Posterior cingulate gyrus (tissue), 11 donors: Measurements from ENCODE around the gene SPSB2.

Experiments
- DNase-seq, 10 donors: peaks; one replicate each; pipeline versions ENCODE4 v3.0.0 to v3.0.0-alpha.2; 2020 to 2021; ENCODE audit warnings: mixed read lengths in 3 of 10
- intact Hi-C: fragments of 100-400 bp; cut with DNase I; formaldehyde crosslinking; loops from one replicate; pipeline ENCODE4 v1.15.1; 2023

Gene SPSB2

GRCh38 chr12:6824901-6825381, 48.2 kb downstream of the SPSB2 start:
- intact Hi-C loops: loop anchor here (1.0 to 5.0 kb wide), 2 partner anchors 72 to 88 kb away; partner anchors contain the start of gene MLF2

GRCh38 chr12:6824085-6824775, 48.9 kb downstream of the SPSB2 start:
- intact Hi-C loops: no loop called here
- peak in 7 of 10 donors; percentile 45 to 94 (median 74) for DNase-seq

More at GRCh38 chr12:6824901-6825381, 48.2 kb downstream of the SPSB2 start:
- DNase-seq: peak in 2 of 10 donors; percentile 84 to 86

DNA sequence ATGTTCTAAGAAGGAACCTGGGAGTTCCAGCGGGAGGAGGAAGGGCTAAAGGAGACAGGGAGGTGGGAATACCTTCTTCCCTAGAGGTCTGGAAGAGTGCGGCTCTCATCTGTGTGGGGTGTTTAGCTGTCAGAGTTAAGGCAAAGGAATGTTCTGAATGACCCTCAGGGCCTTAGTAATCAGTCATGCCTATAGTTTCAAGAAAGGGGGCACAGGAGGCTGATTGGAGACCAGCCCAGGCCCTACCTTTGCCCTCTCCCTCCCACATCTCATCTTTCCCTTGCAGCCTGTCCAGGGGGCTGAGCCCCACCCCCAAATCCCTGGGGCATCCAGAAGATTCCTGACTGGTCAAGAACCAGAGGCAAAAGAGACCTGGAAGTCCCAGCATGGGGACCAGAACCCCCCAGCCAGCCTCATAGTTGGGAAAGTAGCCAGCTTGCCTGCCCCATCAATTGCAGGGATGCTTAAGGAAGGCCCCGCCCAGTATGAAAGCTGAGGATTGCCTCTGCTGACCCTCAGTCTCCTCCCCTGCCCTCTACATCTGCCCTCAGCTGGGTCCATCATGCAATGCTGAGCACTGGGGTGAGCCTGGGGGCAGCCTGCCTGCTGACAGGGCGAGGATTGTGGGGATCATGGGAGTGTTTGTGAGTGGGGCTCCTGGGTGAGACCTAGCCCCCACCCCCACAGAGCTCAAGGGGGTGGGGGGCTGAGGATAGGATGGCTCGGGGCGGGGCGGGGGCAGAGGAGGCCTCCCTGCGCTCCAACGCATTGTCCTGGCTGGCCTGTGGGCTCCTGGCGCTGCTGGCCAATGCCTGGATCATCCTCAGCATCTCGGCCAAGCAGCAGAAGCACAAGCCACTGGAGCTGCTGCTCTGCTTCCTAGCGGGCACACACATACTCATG, 49.7 kb downstream of the SPSB2 start:
- DNase-seq: peak in 2 of 10 donors; percentile 17 to 40
- intact Hi-C loops: no loop called here

DNA sequence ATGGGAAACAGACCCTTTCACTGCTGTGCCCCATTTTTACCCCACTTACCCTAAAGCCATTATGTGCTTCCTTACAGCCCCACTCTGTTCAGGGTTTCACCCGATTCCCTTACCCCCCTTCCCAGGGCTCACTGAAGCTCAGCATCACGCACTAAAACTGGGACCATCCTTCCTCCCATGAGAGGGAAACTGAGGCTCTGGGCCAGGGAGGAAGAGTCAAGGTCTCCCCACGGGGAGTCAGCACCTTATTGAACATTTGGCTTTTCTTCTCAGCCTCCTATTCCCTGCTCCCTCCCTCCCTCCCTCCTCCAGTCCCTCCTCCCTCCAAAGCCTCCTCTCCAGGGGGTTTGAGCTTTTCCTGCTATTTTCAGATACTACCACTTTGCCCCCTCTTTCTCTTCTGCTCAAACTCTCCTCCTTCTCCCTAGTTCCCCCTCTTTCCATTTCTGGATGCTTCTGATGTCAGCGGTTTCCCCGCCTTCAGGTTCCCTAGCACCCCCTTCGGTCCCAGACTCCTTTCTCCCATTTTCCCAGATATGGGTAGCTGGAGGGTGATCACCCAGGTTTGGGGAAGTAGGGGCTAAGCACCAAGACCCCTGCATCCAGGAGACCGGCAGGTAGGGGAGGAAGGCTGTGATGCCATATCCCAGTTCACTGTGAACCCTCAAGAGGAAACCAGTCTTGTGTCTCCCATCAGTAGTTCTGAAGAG, 50.5 kb downstream of the SPSB2 start:
- DNase-seq: peak in 2 of 10 donors; percentile 77 to 79
- intact Hi-C loops: no loop called here

- peak in 9 of 10 donors; percentile 54 to 94 (median 70) for DNase-seq
- intact Hi-C loops: no loop called here
Measured at GRCh38 chr12:6821591-6822425, 51.3 kb downstream of the SPSB2 start, which contains the start of gene GPR162. Gene GPR162 (plus strand): TSS chr12:6821821. CDS start chr12:6823899, 2,078 bp downstream.
